A549 (cell line): Measurements from ENCODE around the gene POLR3H. TPM values are rescaled to one million over a fixed set of nuclear protein-coding genes. Genes with fewer than 3 reads are reported as not detected.

Source experiments
- ATAC-seq, 2 experiments: fragments of 200-7000 bp in 1 of 2; fragments of >200 bp in 1 of 2; cut with Nextera tagmentation in 1 of 2; cut with Tn5 transposase in 1 of 2; 3 replicates each; pipeline versions ENCODE4 v1.8.0 to v1.9.1; 2018 to 2020; ENCODE audit warnings: mild to moderate bottlenecking in 1 of 2, moderate library complexity in 1 of 2
- CTCF ChIA-PET: fragments of 300-600 bp; sonication (Branson Sonifier 250); formaldehyde crosslinking; extraction: SDS; loops from one replicate; lab custom pipeline; 2021; ENCODE audit warnings: antibody characterized with exemption, inconsistent platforms; lab: Yijun Ruan, JAX
- POLR2A ChIA-PET: fragments of 350-600 bp; formaldehyde crosslinking; extraction: SDS; loops from one replicate; lab custom pipeline; 2021; ENCODE audit warnings: antibody characterized with exemption, inconsistent platforms; lab: Yijun Ruan, JAX
- DNase-seq, 2 experiments: peaks; one replicate each; pipeline versions ENCODE4 v3.0.0 to v3.0.0-alpha.2; 2011 to 2016; ENCODE audit warnings: low read depth in 1 of 2, low spot score in 1 of 2
- FAIRE-seq: peaks from 2 replicates; lab custom pipeline; 2011; peaks lifted over from hg19 to GRCh38; lab: Jason Lieb, UNC
- H3K27ac ChIP-seq, 2 experiments: fragments of >200 bp; sonication (Bioruptor Twin); formaldehyde crosslinking; 3 replicates each; pipeline ENCODE4 v1.5.1; 2016 to 2017
- H3K4me1 ChIP-seq: fragments of >200 bp; sonication (Bioruptor Twin); formaldehyde crosslinking; 3 replicates; pipeline ENCODE4 v1.6.1; 2016
- H3K4me2 ChIP-seq: fragments of >200 bp; sonication (Bioruptor Twin); formaldehyde crosslinking; 3 replicates; pipeline ENCODE4 v1.6.1; 2016
- H3K4me3 ChIP-seq: fragments of >200 bp; sonication (Bioruptor Twin); formaldehyde crosslinking; 3 replicates; pipeline ENCODE4 v1.5.1; 2016
- H3K9me3 ChIP-seq: fragments of >200 bp; sonication (Bioruptor Twin); formaldehyde crosslinking; 3 replicates; pipeline ENCODE4 v1.6.1; 2016
- CBX2 ChIP-seq: fragments of 200-600 bp; sonication (generic); IDR thresholded peaks from 2 replicates; pipeline ENCODE4 v1.6.1; 2016; ENCODE audit warnings: low read depth, mild to moderate bottlenecking, borderline replicate concordance
- CHD2 ChIP-seq: fragments of 150-350 bp; IDR thresholded peaks from 2 replicates; pipeline ENCODE4 v1.6.1; 2014; ENCODE audit warnings: low read length; ENCODE audit not compliant: partially characterized antibody
- EHMT2 ChIP-seq: fragments of 200-600 bp; sonication (generic); IDR thresholded peaks from 2 replicates; pipeline ENCODE4 v1.6.1; 2016; ENCODE audit warnings: antibody characterized with exemption, low read depth, mild to moderate bottlenecking, moderate library complexity
- EP300 ChIP-seq, 2 experiments: fragments of >200 bp; sonication (Bioruptor Twin); formaldehyde crosslinking; IDR thresholded peaks; 2 replicates in 1 of 2; 3 replicates in 1 of 2; pipeline ENCODE4 v1.6.1; 2016 to 2017
- ESRRA ChIP-seq: fragments of 150-350 bp; IDR thresholded peaks from 2 replicates; pipeline ENCODE4 v1.6.1; 2014; ENCODE audit warnings: mild to moderate bottlenecking, low read length, borderline replicate concordance
- FOSB ChIP-seq: fragments of 250-450 bp; sonication (Bioruptor Pico); IDR thresholded peaks from 2 replicates; pipeline ENCODE4 v1.5.0; 2020; ENCODE audit warnings: mild to moderate bottlenecking, moderate library complexity
- FOSL2 ChIP-seq, 2 experiments: fragments of 450-650 bp in 1 of 2; fragments of >200 bp in 1 of 2; sonication (Bioruptor Twin) in 1 of 2; formaldehyde crosslinking; IDR thresholded peaks; 2 replicates each; pipeline versions ENCODE4 v1.5.0 to v1.6.1; 2016 to 2020; ENCODE audit warnings: mild to moderate bottlenecking in 1 of 2, moderate library complexity in 1 of 2
- FOXS1 ChIP-seq: fragments of 250-450 bp; sonication (Bioruptor Pico); IDR thresholded peaks from 2 replicates; pipeline ENCODE4 v1.5.0; 2020; ENCODE audit warnings: mild to moderate bottlenecking, moderate library complexity
- HOXB5 ChIP-seq: fragments of 250-450 bp; sonication (Bioruptor Pico); IDR thresholded peaks from 2 replicates; pipeline ENCODE4 v1.5.0; 2020; ENCODE audit warnings: mild to moderate bottlenecking, moderate library complexity
- JUN ChIP-seq, 2 experiments: fragments of >200 bp; sonication (Bioruptor Twin); formaldehyde crosslinking; IDR thresholded peaks; 2 replicates in 1 of 2; 3 replicates in 1 of 2; pipeline ENCODE4 v1.6.1; 2016 to 2017
- POLR2A ChIP-seq: IDR thresholded peaks from 2 replicates; pipeline ENCODE4 v1.6.1; 2012; ENCODE audit warnings: mild to moderate bottlenecking, low read length
- RARB ChIP-seq: fragments of 250-450 bp; sonication (Bioruptor Pico); IDR thresholded peaks from 2 replicates; pipeline ENCODE4 v1.8.0; 2021; ENCODE audit warnings: mild to moderate bottlenecking, moderate library complexity
- TFCP2L1 ChIP-seq: fragments of 250-450 bp; sonication (Bioruptor Pico); IDR thresholded peaks from 2 replicates; pipeline ENCODE4 v1.5.0; 2021; ENCODE audit warnings: mild to moderate bottlenecking
- ZC3H11A ChIP-seq: fragments of 450-650 bp; IDR thresholded peaks from 2 replicates; pipeline ENCODE4 v1.6.1; 2014; ENCODE audit warnings: antibody characterized with exemption, mild to moderate bottlenecking
- ZFP36 ChIP-seq: fragments of 450-650 bp; IDR thresholded peaks from 2 replicates; pipeline ENCODE4 v1.6.1; 2014; ENCODE audit warnings: borderline replicate concordance; ENCODE audit not compliant: partially characterized antibody
- WGBS: methylation state at CpG from one replicate; pipeline ENCODE4 v1.1.6; 2017; ENCODE audit errors: missing lambda C conversion rate; 5-methylcytosine and 5-hydroxymethylcytosine counted together
- polyA plus RNA-seq, 4 experiments: library from polyadenylated mRNA; depleted of rRNA in 3 of 4; stranded (reverse); fragments of >200 nt; fragmentation: RNase III in 1 of 4; extraction: RNeasy Plus Mini Kit Qiagen cat#74134 plus additional on column Dnase treatment in 1 of 4; gene quantifications; 2 replicates in 3 of 4; 3 replicates in 1 of 4; pipeline ENCODE4 v1.2.3, GENCODE V29; 2011 to 2017
- TF ChIP-seq, protein P1 (sequence below): IDR thresholded peaks from 2 replicates; pipeline ENCODE4 v1.6.1; 2012
- TF ChIP-seq, protein P2 (sequence below): fragments of >200 bp; sonication (Bioruptor Twin); formaldehyde crosslinking; IDR thresholded peaks from 3 replicates; pipeline ENCODE4 v1.5.1; 2016
- TF ChIP-seq, protein P3 (sequence below): fragments of 250-450 bp; sonication (Bioruptor Pico); IDR thresholded peaks from 2 replicates; pipeline ENCODE4 v1.5.0; 2020; ENCODE audit warnings: low read depth, mild to moderate bottlenecking, moderate library complexity
- TF ChIP-seq, protein P4 (sequence below): fragments of 150-350 bp; IDR thresholded peaks from 2 replicates; pipeline ENCODE4 v1.6.1; 2014; ENCODE audit warnings: low read depth, mild to moderate bottlenecking, low read length
- TF ChIP-seq, protein P5 (sequence below): fragments of 200-600 bp; sonication (generic); IDR thresholded peaks from 2 replicates; pipeline ENCODE4 v1.6.1; 2016; ENCODE audit warnings: antibody characterized with exemption, mild to moderate bottlenecking, moderate library complexity

Gene POLR3H
- polyA plus RNA-seq, 2 of the 4 experiments (the other 2 are of a cell fraction) = 24.5 to 27.7 TPM

DNA sequence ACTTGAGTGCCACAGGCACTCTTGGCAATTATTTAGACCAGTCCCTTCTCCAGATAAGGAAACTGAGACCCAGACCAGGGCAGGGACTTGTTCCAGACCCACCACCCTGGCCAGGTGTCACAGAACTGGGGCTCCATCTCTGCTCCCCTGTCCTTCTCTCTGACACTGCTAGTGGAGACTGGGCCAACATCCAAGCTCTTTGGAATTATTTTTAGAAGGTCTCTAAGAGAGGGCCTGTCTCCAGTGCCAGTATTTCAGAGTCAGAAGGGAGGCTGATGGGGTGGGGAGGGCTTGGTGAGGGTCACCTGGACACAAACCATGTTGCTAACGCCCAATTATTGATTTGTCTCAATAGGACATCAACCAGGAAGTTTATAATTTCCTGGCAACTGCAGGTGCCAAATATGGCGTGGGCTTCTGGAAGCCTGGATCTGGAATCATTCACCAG is 32.7 kb downstream of the POLR3H start:
- Histone ChIP-seq H3K9me3 (no peaks in the 10 kb centered on the region), H3K27ac (peak overlapping the region in 1 of 2 experiments; percentile 86; a peak in 2 of 6 replicates), H3K4me2 (no peak overlapping the region), H3K4me1 (peaks cover 15% of the 10 kb centered on the region), H3K4me3 (no peak overlapping the region)
- DNase-seq (no peak), FAIRE-seq (no peak), ATAC-seq (no peak)
- CTCF ChIA-PET = interaction anchor here (0.8 kb wide), 1 partner anchor 22 kb away, joined by 3 read pairs; no protein-coding TSS in a partner anchor
- POLR2A ChIA-PET = no interaction called here
- TF ChIP-seq, protein P1, sequence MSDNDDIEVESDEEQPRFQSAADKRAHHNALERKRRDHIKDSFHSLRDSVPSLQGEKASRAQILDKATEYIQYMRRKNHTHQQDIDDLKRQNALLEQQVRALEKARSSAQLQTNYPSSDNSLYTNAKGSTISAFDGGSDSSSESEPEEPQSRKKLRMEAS = no peak
- TF ChIP-seq HOXB5 (CRISPR knock-in tag) (no peak), FOXS1 (CRISPR knock-in tag) (no peak), JUN (IDR thresholded peaks at IDR 0.05) (no peak), RARB (no peak)
- WGBS = 90% methylated on average over 2 of the region's 2 CpGs

DNA sequence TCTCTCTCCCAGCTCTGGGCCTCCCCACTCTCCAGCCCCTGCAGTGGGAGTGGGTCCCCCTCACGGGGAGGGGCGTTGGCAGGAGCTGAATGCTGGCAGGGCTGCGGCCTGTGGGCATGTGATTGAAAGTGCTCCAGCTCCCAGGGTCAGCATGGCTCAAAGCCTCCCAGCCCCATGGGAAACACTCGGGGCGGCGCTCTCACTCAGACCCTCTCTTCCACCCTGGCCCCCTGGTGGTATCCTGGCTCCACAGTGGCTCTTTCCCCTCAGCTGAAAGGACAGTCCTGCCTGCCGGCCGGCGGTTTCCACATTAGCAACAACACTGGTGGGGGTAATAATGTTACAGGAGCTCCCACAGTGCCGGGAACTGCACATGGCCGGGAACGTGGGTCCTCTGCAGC is 35.5 kb downstream of the POLR3H start:
- H3K4me2 ChIP-seq = no peak overlapping the region
- no peak overlapping the region for H3K27ac ChIP-seq
- ATAC-seq = peak; percentile 30 to 39; a peak in 3 of 6 replicates
- WGBS = 100% methylated on average over 3 of the region's 12 CpGs
- TF ChIP-seq CBX2 (no peak), FOSB (CRISPR knock-in tag) (no peak), RARB (no peak), ZC3H11A (no peak), ZFP36 (no peak), CHD2 (no peak), EHMT2 (no peak), EP300 (IDR thresholded peaks at IDR 0.05) (no peak), POLR2A (no peak), ESRRA (no peak), FOSL2 (IDR thresholded peaks at IDR 0.05) (no peak), FOSL2 (CRISPR knock-in tag; IDR thresholded peaks at IDR 0.05) (no peak), TFCP2L1 (CRISPR knock-in tag) (no peak)
- TF ChIP-seq, protein P2, sequence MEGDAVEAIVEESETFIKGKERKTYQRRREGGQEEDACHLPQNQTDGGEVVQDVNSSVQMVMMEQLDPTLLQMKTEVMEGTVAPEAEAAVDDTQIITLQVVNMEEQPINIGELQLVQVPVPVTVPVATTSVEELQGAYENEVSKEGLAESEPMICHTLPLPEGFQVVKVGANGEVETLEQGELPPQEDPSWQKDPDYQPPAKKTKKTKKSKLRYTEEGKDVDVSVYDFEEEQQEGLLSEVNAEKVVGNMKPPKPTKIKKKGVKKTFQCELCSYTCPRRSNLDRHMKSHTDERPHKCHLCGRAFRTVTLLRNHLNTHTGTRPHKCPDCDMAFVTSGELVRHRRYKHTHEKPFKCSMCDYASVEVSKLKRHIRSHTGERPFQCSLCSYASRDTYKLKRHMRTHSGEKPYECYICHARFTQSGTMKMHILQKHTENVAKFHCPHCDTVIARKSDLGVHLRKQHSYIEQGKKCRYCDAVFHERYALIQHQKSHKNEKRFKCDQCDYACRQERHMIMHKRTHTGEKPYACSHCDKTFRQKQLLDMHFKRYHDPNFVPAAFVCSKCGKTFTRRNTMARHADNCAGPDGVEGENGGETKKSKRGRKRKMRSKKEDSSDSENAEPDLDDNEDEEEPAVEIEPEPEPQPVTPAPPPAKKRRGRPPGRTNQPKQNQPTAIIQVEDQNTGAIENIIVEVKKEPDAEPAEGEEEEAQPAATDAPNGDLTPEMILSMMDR = no peak
- TF ChIP-seq, protein P3, sequence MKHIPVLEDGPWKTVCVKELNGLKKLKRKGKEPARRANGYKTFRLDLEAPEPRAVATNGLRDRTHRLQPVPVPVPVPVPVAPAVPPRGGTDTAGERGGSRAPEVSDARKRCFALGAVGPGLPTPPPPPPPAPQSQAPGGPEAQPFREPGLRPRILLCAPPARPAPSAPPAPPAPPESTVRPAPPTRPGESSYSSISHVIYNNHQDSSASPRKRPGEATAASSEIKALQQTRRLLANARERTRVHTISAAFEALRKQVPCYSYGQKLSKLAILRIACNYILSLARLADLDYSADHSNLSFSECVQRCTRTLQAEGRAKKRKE (CRISPR knock-in tag) = no peak
- TF ChIP-seq, protein P4, sequence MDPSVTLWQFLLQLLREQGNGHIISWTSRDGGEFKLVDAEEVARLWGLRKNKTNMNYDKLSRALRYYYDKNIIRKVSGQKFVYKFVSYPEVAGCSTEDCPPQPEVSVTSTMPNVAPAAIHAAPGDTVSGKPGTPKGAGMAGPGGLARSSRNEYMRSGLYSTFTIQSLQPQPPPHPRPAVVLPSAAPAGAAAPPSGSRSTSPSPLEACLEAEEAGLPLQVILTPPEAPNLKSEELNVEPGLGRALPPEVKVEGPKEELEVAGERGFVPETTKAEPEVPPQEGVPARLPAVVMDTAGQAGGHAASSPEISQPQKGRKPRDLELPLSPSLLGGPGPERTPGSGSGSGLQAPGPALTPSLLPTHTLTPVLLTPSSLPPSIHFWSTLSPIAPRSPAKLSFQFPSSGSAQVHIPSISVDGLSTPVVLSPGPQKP = no peak
- TF ChIP-seq, protein P5, sequence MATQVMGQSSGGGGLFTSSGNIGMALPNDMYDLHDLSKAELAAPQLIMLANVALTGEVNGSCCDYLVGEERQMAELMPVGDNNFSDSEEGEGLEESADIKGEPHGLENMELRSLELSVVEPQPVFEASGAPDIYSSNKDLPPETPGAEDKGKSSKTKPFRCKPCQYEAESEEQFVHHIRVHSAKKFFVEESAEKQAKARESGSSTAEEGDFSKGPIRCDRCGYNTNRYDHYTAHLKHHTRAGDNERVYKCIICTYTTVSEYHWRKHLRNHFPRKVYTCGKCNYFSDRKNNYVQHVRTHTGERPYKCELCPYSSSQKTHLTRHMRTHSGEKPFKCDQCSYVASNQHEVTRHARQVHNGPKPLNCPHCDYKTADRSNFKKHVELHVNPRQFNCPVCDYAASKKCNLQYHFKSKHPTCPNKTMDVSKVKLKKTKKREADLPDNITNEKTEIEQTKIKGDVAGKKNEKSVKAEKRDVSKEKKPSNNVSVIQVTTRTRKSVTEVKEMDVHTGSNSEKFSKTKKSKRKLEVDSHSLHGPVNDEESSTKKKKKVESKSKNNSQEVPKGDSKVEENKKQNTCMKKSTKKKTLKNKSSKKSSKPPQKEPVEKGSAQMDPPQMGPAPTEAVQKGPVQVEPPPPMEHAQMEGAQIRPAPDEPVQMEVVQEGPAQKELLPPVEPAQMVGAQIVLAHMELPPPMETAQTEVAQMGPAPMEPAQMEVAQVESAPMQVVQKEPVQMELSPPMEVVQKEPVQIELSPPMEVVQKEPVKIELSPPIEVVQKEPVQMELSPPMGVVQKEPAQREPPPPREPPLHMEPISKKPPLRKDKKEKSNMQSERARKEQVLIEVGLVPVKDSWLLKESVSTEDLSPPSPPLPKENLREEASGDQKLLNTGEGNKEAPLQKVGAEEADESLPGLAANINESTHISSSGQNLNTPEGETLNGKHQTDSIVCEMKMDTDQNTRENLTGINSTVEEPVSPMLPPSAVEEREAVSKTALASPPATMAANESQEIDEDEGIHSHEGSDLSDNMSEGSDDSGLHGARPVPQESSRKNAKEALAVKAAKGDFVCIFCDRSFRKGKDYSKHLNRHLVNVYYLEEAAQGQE = no peak
- TF ChIP-seq, all 56 proteins: peak for 0
- H3K9me3 ChIP-seq = no peaks in the 10 kb centered on the region
- FAIRE-seq (no peak), DNase-seq (no peak)
- peaks cover 15% of the 10 kb centered on the region for H3K4me1 ChIP-seq
- no peak overlapping the region for H3K4me3 ChIP-seq
- CTCF ChIA-PET = interaction anchor here (1.1 to 1.7 kb wide), 4 partner anchors 9 to 583 kb away, joined by 3 to 13 read pairs (median 5); no protein-coding TSS in a partner anchor
- POLR2A ChIA-PET = no interaction called here
